GM12878 (cell line): Measurements from ENCODE around the gene ITGB2.

Source experiments
- CTCF ChIP-seq, 3 experiments: IDR thresholded peaks in 2 of 3; conservative IDR thresholded peaks in 1 of 3; 2 replicates each; pipeline ENCODE4 v1.5.1; 2011; ENCODE audit warnings: low read depth in 3 of 3, low read length in 3 of 3, mild to moderate bottlenecking in 3 of 3, control low read depth in 2 of 3, moderate library complexity in 2 of 3, inconsistent platforms in 1 of 3, mixed read lengths in 1 of 3; ENCODE audit not compliant: control insufficient read depth in 2 of 3, insufficient read depth in 1 of 3; ENCODE audit errors: extremely low read depth in 1 of 3
- EP300 ChIP-seq, 2 experiments: fragments of 150-350 bp in 1 of 2; IDR thresholded peaks; 2 replicates each; pipeline ENCODE4 v1.6.1; 2011 to 2012; ENCODE audit warnings: low read depth in 2 of 2, low read length in 2 of 2, borderline replicate concordance in 1 of 2, improper control_type of control experiment in 1 of 2, inconsistent platforms in 1 of 2; ENCODE audit not compliant: control insufficient read depth in 1 of 2
- GATAD2B ChIP-seq: fragments of 450-650 bp; conservative IDR thresholded peaks from 2 replicates; pipeline ENCODE4 v1.6.1; 2017; ENCODE audit warnings: low read depth, mild to moderate bottlenecking, moderate library complexity
- JUND ChIP-seq: IDR thresholded peaks from 2 replicates; pipeline ENCODE4 v1.6.1; 2012; ENCODE audit warnings: low read depth, mild to moderate bottlenecking, low read length, improper control_type of control experiment, moderate library complexity
- MAX ChIP-seq: IDR thresholded peaks from 2 replicates; pipeline ENCODE4 v1.6.1; 2012; ENCODE audit warnings: low read depth, low read length, improper control_type of control experiment
- POLR2A ChIP-seq: IDR thresholded peaks from 2 replicates; pipeline ENCODE4 v1.6.1; 2011; ENCODE audit warnings: low read depth, mild to moderate bottlenecking, low read length
- POLR2AphosphoS5 ChIP-seq: IDR thresholded peaks from 2 replicates; pipeline ENCODE4 v1.6.1; 2011; ENCODE audit warnings: mild to moderate bottlenecking, low read length, inconsistent platforms
- RAD21 ChIP-seq: IDR thresholded peaks from 2 replicates; pipeline ENCODE4 v1.6.1; 2011; ENCODE audit warnings: mild to moderate bottlenecking, low read depth, low read length, moderate library complexity; ENCODE audit not compliant: insufficient read depth
- REST ChIP-seq: IDR thresholded peaks from 2 replicates; pipeline ENCODE4 v1.6.1; 2012; ENCODE audit warnings: mild to moderate bottlenecking, low read depth, low read length
- SKIL ChIP-seq: fragments of 450-650 bp; IDR thresholded peaks from 2 replicates; pipeline ENCODE4 v1.6.1; 2017; ENCODE audit warnings: mild to moderate bottlenecking, low read depth, inconsistent platforms; ENCODE audit not compliant: poor library complexity, severe bottlenecking
- SRF ChIP-seq, 2 experiments: IDR thresholded peaks; 2 replicates each; pipeline ENCODE4 v1.6.1; 2011; ENCODE audit warnings: low read depth in 2 of 2, low read length in 2 of 2, mild to moderate bottlenecking in 1 of 2, moderate library complexity in 1 of 2
- TAF1 ChIP-seq: IDR thresholded peaks from 2 replicates; pipeline ENCODE4 v1.6.1; 2011; ENCODE audit warnings: mild to moderate bottlenecking, low read depth, low read length, borderline replicate concordance
- USF1 ChIP-seq: IDR thresholded peaks from 2 replicates; pipeline ENCODE4 v1.6.1; 2011; ENCODE audit warnings: borderline replicate concordance, low read depth, mild to moderate bottlenecking, moderate library complexity, mixed read lengths, low read length; ENCODE audit not compliant: insufficient read depth; ENCODE audit errors: extremely low read length

- TF ChIP-seq CTCF (IDR thresholded peaks at IDR 0.05 in 2 of 3, conservative IDR thresholded peaks at IDR 0.05 in 1 of 3; ENCODE audit: control insufficient read depth in 2 of 3, extremely low read depth in 1 of 3, insufficient read depth in 1 of 3, low read depth in 3 of 3, low read length in 3 of 3), result no peak
- 0 out of 2 replicates have a peak, but pooled peaks have one; percentile 7 for TF ChIP-seq TAF1
- TF ChIP-seq POLR2A, result no peak; the same call in 1 of the 2 replicates
- no peak for TF ChIP-seq POLR2AphosphoS5
- TF ChIP-seq EP300 (IDR thresholded peaks at IDR 0.05; ENCODE audit: borderline replicate concordance in 1 of 2, control insufficient read depth in 1 of 2, low read depth in 2 of 2, low read length in 2 of 2), result no peak
- TF ChIP-seq GATAD2B, result peak; percentile 24
- TF ChIP-seq SRF (IDR thresholded peaks at IDR 0.05; ENCODE audit: low read depth in 2 of 2, low read length in 2 of 2), result no peak
- TF ChIP-seq MAX, result no peak
- TF ChIP-seq USF1, result no peak
- TF ChIP-seq SKIL, result no peak
- TF ChIP-seq RAD21, result no peak
- no peak for TF ChIP-seq REST
- TF ChIP-seq JUND, result no peak
Measured at GRCh38 chr21:44931501-44932407, 11.1 kb upstream of the ITGB2 start.
